Muscle layer of duodenum (tissue), 2 donors: ENCODE measurements around the gene SEMG2.

Experiments used
- H3K27ac ChIP-seq: one replicate; pipeline ENCODE4 v1.7.0; 2013; ENCODE audit warnings: mild to moderate bottlenecking, low read length
- H3K27me3 ChIP-seq: one replicate; pipeline ENCODE4 v1.7.0; 2013; ENCODE audit warnings: low read depth, mild to moderate bottlenecking, control low read depth, low read length
- H3K36me3 ChIP-seq, 2 donors: one replicate each; pipeline ENCODE4 v1.7.0; 2013; ENCODE audit warnings: low read length in 2 of 2, control low read depth in 1 of 2, mild to moderate bottlenecking in 1 of 2; ENCODE audit not compliant: insufficient read depth in 2 of 2, control insufficient read depth in 1 of 2
- H3K4me1 ChIP-seq, 2 donors: one replicate each; pipeline ENCODE4 v1.7.0; 2013; ENCODE audit warnings: low read length in 2 of 2, mild to moderate bottlenecking in 2 of 2, control low read depth in 1 of 2, moderate library complexity in 1 of 2; ENCODE audit not compliant: insufficient read depth in 2 of 2, control insufficient read depth in 1 of 2
- H3K4me3 ChIP-seq, 2 donors: one replicate each; pipeline ENCODE4 v1.7.0; 2013; ENCODE audit warnings: low read length in 2 of 2, low read depth in 1 of 2, mild to moderate bottlenecking in 1 of 2
- H3K9me3 ChIP-seq, 2 donors: one replicate each; pipeline ENCODE4 v1.7.0; 2013; ENCODE audit warnings: low read length in 2 of 2, control low read depth in 1 of 2, mild to moderate bottlenecking in 1 of 2; ENCODE audit not compliant: control insufficient read depth in 1 of 2
- donor health status: healthy.

SEMG2 gene

GRCh38 chr20:45258259-45258658 lies 37.1 kb downstream of the SEMG2 start:
- no peaks in the 10 kb centered on the region for H3K36me3 ChIP-seq
- no peak overlapping the region for H3K27ac ChIP-seq
- no peaks in the 10 kb centered on the region for H3K27me3 ChIP-seq
- no peaks in the 10 kb centered on the region for H3K9me3 ChIP-seq
- H3K4me1 ChIP-seq = peaks cover 8 to 10% of the 10 kb centered on the region in 2 donors
- H3K4me3 ChIP-seq = no peak overlapping the region

- H3K27ac ChIP-seq = no peak overlapping the region
- no peaks in the 10 kb centered on the region for H3K36me3 ChIP-seq
- no peaks in the 10 kb centered on the region for H3K9me3 ChIP-seq
- no peak overlapping the region for H3K4me3 ChIP-seq
- H3K27me3 ChIP-seq = no peaks in the 10 kb centered on the region
- H3K4me1 ChIP-seq = peaks cover 8 to 10% of the 10 kb centered on the region in 2 donors
These were observed 37.5 kb downstream of the SEMG2 start for GRCh38 chr20:45258664-45259063.

- no peaks in the 10 kb centered on the region for H3K4me1 ChIP-seq
- no peaks in the 10 kb centered on the region for H3K36me3 ChIP-seq
- no peaks in the 10 kb centered on the region for H3K27me3 ChIP-seq
- no peaks in the 10 kb centered on the region for H3K9me3 ChIP-seq
- H3K27ac ChIP-seq = no peak overlapping the region
- no peak overlapping the region for H3K4me3 ChIP-seq
These were observed 42.5 kb downstream of the SEMG2 start for GRCh38 chr20:45263556-45264266.

- Histone ChIP-seq H3K4me1 (no peaks in the 10 kb centered on the region), H3K27me3 (no peaks in the 10 kb centered on the region), H3K36me3 (no peaks in the 10 kb centered on the region), H3K9me3 (no peaks in the 10 kb centered on the region), H3K27ac (no peak overlapping the region), H3K4me3 (no peak overlapping the region)
These were observed 45.8 kb downstream of the SEMG2 start for GRCh38 chr20:45266977-45267376.

GRCh38 chr20:45268531-45268930 lies 47.4 kb downstream of the SEMG2 start:
- no peaks in the 10 kb centered on the region for H3K27me3 ChIP-seq
- no peaks in the 10 kb centered on the region for H3K4me1 ChIP-seq
- H3K27ac ChIP-seq = no peak overlapping the region
- H3K9me3 ChIP-seq = no peaks in the 10 kb centered on the region
- no peak overlapping the region for H3K4me3 ChIP-seq
- H3K36me3 ChIP-seq = no peaks in the 10 kb centered on the region

GRCh38 chr20:45269056-45269455 lies 47.9 kb downstream of the SEMG2 start:
- Histone ChIP-seq H3K9me3 (no peaks in the 10 kb centered on the region), H3K4me1 (no peaks in the 10 kb centered on the region), H3K36me3 (no peaks in the 10 kb centered on the region), H3K27ac (no peak overlapping the region), H3K4me3 (no peak overlapping the region), H3K27me3 (no peaks in the 10 kb centered on the region)

GRCh38 chr20:45269754-45270270 lies 48.6 kb downstream of the SEMG2 start:
- Histone ChIP-seq H3K9me3 (no peaks in the 10 kb centered on the region), H3K27me3 (no peaks in the 10 kb centered on the region), H3K36me3 (no peaks in the 10 kb centered on the region), H3K4me1 (no peaks in the 10 kb centered on the region), H3K4me3 (no peak overlapping the region), H3K27ac (no peak overlapping the region)
